ENCODE data around the gene RFTN1. TPM values are rescaled to one million over a fixed set of nuclear protein-coding genes. Genes with fewer than 3 reads are reported as not detected.

The RFTN1 gene
- total RNA-seq, 1 donor from 2014 or later, result 84.1 TPM

- Mint-ChIP-seq H3K4me1 (ENCODE audit: unreplicated experiment) (peaks cover 31% of the 10 kb centered on the region), H3K27ac (ENCODE audit: unreplicated experiment) (no peak overlapping the region), H3K4me3 (ENCODE audit: unreplicated experiment) (no peak overlapping the region), H3K27me3 (ENCODE audit: unreplicated experiment) (no peaks in the 10 kb centered on the region), H3K36me3 (ENCODE audit: unreplicated experiment) (peaks cover 53% of the 10 kb centered on the region), H3K9me3 (ENCODE audit: unreplicated experiment) (no peaks in the 10 kb centered on the region)
- no peak for TF ChIP-seq CTCF (IDR thresholded peaks at IDR 0.05)
- no peak for DNase-seq (ENCODE audit: extremely low spot score, unreplicated experiment)
These were observed 136.3 kb downstream of the RFTN1 start for GRCh38 chr3:16377196-16377595.

- peaks cover 41% of the 10 kb centered on the region for H3K4me1 Mint-ChIP-seq (ENCODE audit: unreplicated experiment)
- H3K27ac Mint-ChIP-seq (ENCODE audit: unreplicated experiment), result peak overlapping the region; percentile 11
- H3K36me3 Mint-ChIP-seq (ENCODE audit: unreplicated experiment), result peaks cover 52% of the 10 kb centered on the region
- H3K9me3 Mint-ChIP-seq (ENCODE audit: unreplicated experiment), result no peaks in the 10 kb centered on the region
- no peak overlapping the region for H3K4me3 Mint-ChIP-seq (ENCODE audit: unreplicated experiment)
- TF ChIP-seq CTCF (IDR thresholded peaks at IDR 0.05), result no peak
- DNase-seq (ENCODE audit: extremely low spot score, unreplicated experiment), result no peak
- H3K27me3 Mint-ChIP-seq (ENCODE audit: unreplicated experiment), result no peaks in the 10 kb centered on the region
These were observed 137.6 kb downstream of the RFTN1 start for GRCh38 chr3:16375891-16376290.

- Mint-ChIP-seq H3K36me3 (ENCODE audit: unreplicated experiment) (peaks cover 58% of the 10 kb centered on the region), H3K9me3 (ENCODE audit: unreplicated experiment) (no peaks in the 10 kb centered on the region), H3K27ac (ENCODE audit: unreplicated experiment) (no peak overlapping the region), H3K4me1 (ENCODE audit: unreplicated experiment) (peaks cover 51% of the 10 kb centered on the region), H3K4me3 (ENCODE audit: unreplicated experiment) (no peak overlapping the region), H3K27me3 (ENCODE audit: unreplicated experiment) (no peaks in the 10 kb centered on the region)
- TF ChIP-seq CTCF (IDR thresholded peaks at IDR 0.05), result no peak
- DNase-seq (ENCODE audit: extremely low spot score, unreplicated experiment), result no peak
These were observed 138.6 kb downstream of the RFTN1 start for GRCh38 chr3:16374935-16375245.

GRCh38 chr3:16374047-16374934 is 139.2 kb downstream of the RFTN1 start:
- Mint-ChIP-seq H3K36me3 (ENCODE audit: unreplicated experiment) (peaks cover 60% of the 10 kb centered on the region), H3K9me3 (ENCODE audit: unreplicated experiment) (no peaks in the 10 kb centered on the region), H3K4me3 (ENCODE audit: unreplicated experiment) (no peak overlapping the region), H3K4me1 (ENCODE audit: unreplicated experiment) (peaks cover 57% of the 10 kb centered on the region), H3K27me3 (ENCODE audit: unreplicated experiment) (no peaks in the 10 kb centered on the region), H3K27ac (ENCODE audit: unreplicated experiment) (no peak overlapping the region)
- no peak for TF ChIP-seq CTCF (IDR thresholded peaks at IDR 0.05)
- DNase-seq (ENCODE audit: extremely low spot score, unreplicated experiment), result no peak

- Mint-ChIP-seq H3K27ac (ENCODE audit: unreplicated experiment) (peak overlapping the region; percentile 17), H3K4me3 (ENCODE audit: unreplicated experiment) (no peak overlapping the region), H3K36me3 (ENCODE audit: unreplicated experiment) (peaks cover 57% of the 10 kb centered on the region), H3K4me1 (ENCODE audit: unreplicated experiment) (peaks cover 56% of the 10 kb centered on the region), H3K27me3 (ENCODE audit: unreplicated experiment) (no peaks in the 10 kb centered on the region), H3K9me3 (ENCODE audit: unreplicated experiment) (no peaks in the 10 kb centered on the region)
- no peak for DNase-seq (ENCODE audit: extremely low spot score, unreplicated experiment)
- TF ChIP-seq CTCF (IDR thresholded peaks at IDR 0.05), result no peak
These were observed 140.1 kb downstream of the RFTN1 start for GRCh38 chr3:16373341-16373946.

Measured in osteocyte (in vitro differentiated cells).